Aorta (tissue), 5 donors: ENCODE data around the gene HUNK. TPM values are rescaled to one million over a fixed set of nuclear protein-coding genes. Genes with fewer than 3 reads are reported as not detected.
"Not testable (repeated sequence)": the region's sequence is repeated elsewhere in the genome, so short reads cannot be mapped to it uniquely, and the experiment has no call there.

Experiments used
- ATAC-seq: fragments of 200-7000 bp; cut with Tn5 transposase; one replicate; pipeline ENCODE4 v1.9.1; 2022; ENCODE audit warnings: moderate library complexity; ENCODE audit not compliant: low FRiP score
- DNase-seq, 2 donors: peaks; one replicate each; pipeline ENCODE4 v3.0.0-alpha.2; 2020
- H3K27ac ChIP-seq, 2 donors: one replicate each; pipeline ENCODE4 v1.5.1; 2013; ENCODE audit warnings: low read length in 2 of 2, mild to moderate bottlenecking in 2 of 2, moderate library complexity in 2 of 2, control low read depth in 1 of 2, inconsistent platforms in 1 of 2, low read depth in 1 of 2
- H3K27me3 ChIP-seq, 2 donors: one replicate each; pipeline ENCODE4 v1.6.1; 2013; ENCODE audit warnings: control low read depth in 1 of 2, low read length in 1 of 2, mild to moderate bottlenecking in 1 of 2, moderate library complexity in 1 of 2; ENCODE audit not compliant: insufficient read depth in 2 of 2, control insufficient read depth in 1 of 2
- H3K36me3 ChIP-seq, 2 donors: one replicate each; pipeline ENCODE4 v1.6.1; 2013; ENCODE audit warnings: control low read depth in 1 of 2, low read length in 1 of 2, mild to moderate bottlenecking in 1 of 2; ENCODE audit not compliant: insufficient read depth in 2 of 2, control insufficient read depth in 1 of 2
- H3K4me1 ChIP-seq, 2 donors: one replicate each; pipeline ENCODE4 v1.6.1; 2013; ENCODE audit warnings: low read length in 2 of 2, control low read depth in 1 of 2, mild to moderate bottlenecking in 1 of 2, moderate library complexity in 1 of 2; ENCODE audit not compliant: insufficient read depth in 2 of 2, control insufficient read depth in 1 of 2
- H3K4me3 ChIP-seq, 2 donors: one replicate each; pipeline ENCODE4 v1.5.1; 2013; ENCODE audit warnings: low read length in 2 of 2, control low read depth in 1 of 2, mild to moderate bottlenecking in 1 of 2
- H3K9me3 ChIP-seq: one replicate; pipeline ENCODE4 v1.6.1; 2013; ENCODE audit warnings: mild to moderate bottlenecking, low read length; ENCODE audit not compliant: control insufficient read depth
- WGBS, 2 donors: extraction: QIAGEN DNeasy Blood & Tissue Kit; methylation state at CpG; one replicate each; pipeline ENCODE4 v1.1.7; 2013; 5-methylcytosine and 5-hydroxymethylcytosine counted together
- intact Hi-C, 2 donors: fragments of 100-400 bp; cut with DNase I; formaldehyde crosslinking; loops; one replicate each; pipeline versions ENCODE4 v1.14.2 to v1.15.0; 2022
- polyA plus RNA-seq, 2 donors: library from polyadenylated mRNA; stranded (reverse); fragments of 200-250 nt; gene quantifications; one replicate each; pipeline ENCODE4 v1.2.3, GENCODE V29; 2013
- total RNA-seq, 2 donors: library from RNA; stranded (reverse); fragmentation: NEBNext Ultra II Directional; extraction: Animal tissue kit (Norgen Biotek cat#: 25700); gene quantifications; one replicate each; pipeline ENCODE4 v1.2.1, GENCODE V29; 2021
- donor health status: healthy with polysubstance abuse.
- donor health status: Bipolar disorder and iron deficiency.
- donor health status: DM: no; HTN: no; CAD: no.
- donor health status: DM: no; HTN: no; CAD: no.
- donor health status: DM: yes; HTN: yes; CAD: no.

Gene HUNK
- total and polyA plus RNA-seq, 4 donors = 0.13 to 5.2 (median 0.45) TPM; not detected in 1

DNA sequence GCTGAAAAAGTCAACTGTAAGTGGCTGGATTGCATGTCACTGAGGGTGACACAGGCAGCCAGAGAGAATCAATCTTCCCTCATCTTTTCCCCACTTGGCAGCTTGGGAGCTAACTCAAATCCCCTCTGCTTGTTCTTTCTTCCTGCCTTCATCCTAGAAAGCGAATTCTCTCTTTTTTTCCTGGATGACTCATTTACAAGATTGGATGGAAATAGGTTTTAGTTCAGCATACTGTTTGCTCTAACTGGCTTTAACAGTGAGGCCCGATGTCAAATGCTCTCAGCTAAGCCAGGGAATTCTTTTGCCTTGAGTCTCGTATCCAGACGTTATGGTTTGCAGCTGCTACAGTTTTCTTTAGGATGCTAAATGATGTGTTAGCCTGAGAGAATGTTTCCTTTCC is 72.7 kb downstream of the HUNK start:
- WGBS, 2 donors = 0 to 5% methylated on average over 4 of the region's 4 CpGs
- H3K9me3 ChIP-seq = no peaks in the 10 kb centered on the region
- intact Hi-C loops = no loop called here

DNA sequence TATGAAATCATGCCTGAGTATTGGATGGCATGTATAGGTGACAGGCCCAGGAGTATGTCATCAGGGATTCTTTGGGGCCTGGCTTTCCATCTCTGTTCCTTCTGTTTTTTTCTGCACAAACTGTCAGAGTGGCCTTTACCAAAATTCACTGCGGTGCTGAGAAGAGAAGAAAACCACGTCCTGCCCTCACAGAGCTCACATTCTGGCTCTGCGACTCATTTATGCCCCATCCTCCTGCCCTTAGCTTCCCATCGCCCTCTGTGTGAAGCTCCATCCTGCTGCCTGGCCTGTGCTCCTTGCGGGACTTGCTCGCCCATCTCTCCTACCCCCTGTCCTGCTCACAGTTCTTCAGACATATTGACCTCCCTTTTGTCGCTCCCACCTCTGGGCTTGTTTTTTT is 73.4 kb downstream of the HUNK start:
- H3K9me3 ChIP-seq = no peaks in the 10 kb centered on the region
- WGBS, 2 donors = 95% methylated on average over 7 of the region's 7 CpGs
- intact Hi-C loops = no loop called here
- ATAC-seq (no peak), DNase-seq (no peak)
- no peaks in the 10 kb centered on the region for H3K36me3 ChIP-seq
- H3K27ac ChIP-seq = no peak overlapping the region
- H3K27me3 ChIP-seq = no peaks in the 10 kb centered on the region
- no peak overlapping the region for H3K4me3 ChIP-seq
- no peaks in the 10 kb centered on the region for H3K4me1 ChIP-seq

More for the DNA sequence above, 72.7 kb downstream of the HUNK start:
- H3K4me3 ChIP-seq = no peak overlapping the region
- H3K27me3 ChIP-seq = no peaks in the 10 kb centered on the region
- H3K27ac ChIP-seq = no peak overlapping the region
- no peak for ATAC-seq
- H3K4me1 ChIP-seq = no peaks in the 10 kb centered on the region
- no peak for DNase-seq
- no peaks in the 10 kb centered on the region for H3K36me3 ChIP-seq

DNA sequence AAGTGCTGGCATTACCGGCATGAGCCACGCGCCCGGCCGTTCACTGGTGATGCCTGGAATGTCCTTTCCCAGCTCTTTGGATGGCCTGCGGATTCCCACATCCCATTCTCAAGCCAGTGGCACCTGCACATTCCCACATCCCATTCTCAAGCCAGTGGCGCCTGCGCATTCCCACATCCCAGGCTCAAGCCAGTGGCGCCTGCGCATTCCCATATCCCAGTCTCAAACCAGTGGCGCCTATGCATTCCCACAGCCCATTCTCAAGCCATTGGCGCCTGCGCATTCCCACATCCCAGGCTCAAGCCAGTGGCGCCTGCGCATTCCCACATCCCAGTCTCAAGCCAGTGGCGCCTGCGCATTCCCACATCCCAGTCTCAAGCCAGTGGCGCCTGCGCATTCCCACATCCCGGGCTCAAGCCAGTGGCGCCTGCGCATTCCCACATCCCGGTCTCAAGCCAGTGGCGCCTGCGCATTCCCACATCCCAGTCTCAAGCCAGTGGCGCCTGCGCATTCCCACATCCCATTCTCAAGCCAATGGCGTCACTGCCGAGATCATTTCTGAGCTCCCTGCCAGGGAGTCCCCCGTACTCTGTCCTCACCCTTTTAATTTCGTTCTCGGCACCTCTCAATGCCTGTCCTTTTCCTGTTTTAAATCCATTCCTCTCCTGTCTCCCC is 74.2 kb downstream of the HUNK start:
- H3K4me3 ChIP-seq, H3K27ac ChIP-seq, H3K9me3 ChIP-seq, H3K27me3 ChIP-seq, ATAC-seq, DNase-seq, intact Hi-C loops, H3K4me1 ChIP-seq, H3K36me3 ChIP-seq: not testable (repeated sequence)
- 94 to 98% methylated on average over 32 of the region's 32 CpGs for WGBS, 2 donors

DNA sequence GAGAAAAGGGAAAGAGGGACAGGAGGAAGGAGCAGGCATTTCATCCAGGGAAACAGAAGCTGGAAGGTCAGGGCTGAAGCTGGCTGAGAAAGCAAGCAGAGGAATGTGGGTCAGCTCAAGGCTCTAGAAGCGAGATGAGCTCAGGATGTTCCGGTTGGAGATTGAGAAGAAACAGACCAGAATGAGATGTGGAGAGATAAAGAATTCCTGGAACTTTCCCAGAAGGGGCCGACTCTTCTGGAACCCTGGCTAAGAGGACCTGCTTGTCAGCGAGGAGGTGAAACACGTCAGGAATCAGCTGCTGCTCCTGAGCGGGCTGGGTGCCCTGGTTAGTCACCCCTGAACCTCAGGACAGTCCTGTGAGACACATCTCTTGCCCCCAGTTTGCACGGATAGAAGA is 75.9 kb downstream of the HUNK start:
- Histone ChIP-seq H3K36me3 (no peaks in the 10 kb centered on the region), H3K27me3 (no peaks in the 10 kb centered on the region), H3K9me3 (no peaks in the 10 kb centered on the region), H3K27ac (no peak overlapping the region), H3K4me1 (no peaks in the 10 kb centered on the region), H3K4me3 (no peak overlapping the region)
- WGBS, 2 donors = 93 to 95% methylated on average over 7 of the region's 7 CpGs
- intact Hi-C loops = no loop called here
- DNase-seq (no peak), ATAC-seq (no peak)

DNA sequence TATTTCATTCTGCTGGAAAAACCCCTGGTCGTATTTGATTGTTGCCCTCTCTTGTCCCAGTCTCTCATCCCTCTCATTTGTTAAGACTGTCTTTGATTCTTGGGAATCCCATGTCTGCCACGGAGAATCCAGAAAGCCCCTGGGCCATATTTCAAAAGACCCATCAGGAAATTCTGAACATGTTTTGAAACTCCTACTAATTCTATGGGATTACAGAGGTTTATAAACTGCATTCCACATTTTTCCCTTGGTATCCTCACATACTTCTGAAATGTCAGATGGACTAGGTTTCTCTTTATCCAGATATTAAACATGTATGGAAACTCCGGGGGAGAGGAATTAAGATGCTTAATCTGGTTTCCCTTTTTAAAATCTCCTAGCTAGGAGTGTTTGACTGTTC is 80.0 kb downstream of the HUNK start:
- intact Hi-C loops = no loop called here
- H3K4me1 ChIP-seq = no peaks in the 10 kb centered on the region
- no peak overlapping the region for H3K27ac ChIP-seq
- no peaks in the 10 kb centered on the region for H3K9me3 ChIP-seq
- no peak overlapping the region for H3K4me3 ChIP-seq
- H3K36me3 ChIP-seq = no peaks in the 10 kb centered on the region
- ATAC-seq (no peak), DNase-seq (no peak)
- 88 to 89% methylated on average over 3 of the region's 3 CpGs for WGBS, 2 donors
- H3K27me3 ChIP-seq = no peaks in the 10 kb centered on the region

DNA sequence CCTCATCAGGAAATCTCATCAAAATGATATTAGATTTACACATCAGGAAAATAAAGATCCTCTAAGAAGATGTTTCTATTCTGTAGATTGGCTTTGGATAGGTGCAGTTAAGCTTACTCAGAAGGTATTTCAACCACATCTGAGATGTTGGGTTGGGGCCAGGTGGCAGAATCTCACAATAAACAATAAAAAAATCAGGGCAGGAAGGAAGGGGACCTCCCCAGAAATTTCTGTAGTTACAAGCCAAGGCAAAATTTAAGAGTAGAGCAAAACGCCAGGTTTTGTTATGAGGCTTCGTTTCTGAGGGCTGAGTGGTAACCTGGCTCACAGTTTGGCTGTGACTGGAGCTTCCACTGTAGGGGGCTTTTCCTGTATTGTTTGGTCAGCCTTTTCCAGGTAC is 84.8 kb downstream of the HUNK start:
- DNase-seq (no peak), ATAC-seq (no peak)
- no peaks in the 10 kb centered on the region for H3K36me3 ChIP-seq
- intact Hi-C loops = no loop called here
- no peaks in the 10 kb centered on the region for H3K4me1 ChIP-seq
- H3K4me3 ChIP-seq = no peak overlapping the region
- no peaks in the 10 kb centered on the region for H3K27me3 ChIP-seq
- H3K9me3 ChIP-seq = peaks cover 3% of the 10 kb centered on the region
- 57 to 58% methylated on average over 2 of the region's 2 CpGs for WGBS, 2 donors
- no peak overlapping the region for H3K27ac ChIP-seq

DNA sequence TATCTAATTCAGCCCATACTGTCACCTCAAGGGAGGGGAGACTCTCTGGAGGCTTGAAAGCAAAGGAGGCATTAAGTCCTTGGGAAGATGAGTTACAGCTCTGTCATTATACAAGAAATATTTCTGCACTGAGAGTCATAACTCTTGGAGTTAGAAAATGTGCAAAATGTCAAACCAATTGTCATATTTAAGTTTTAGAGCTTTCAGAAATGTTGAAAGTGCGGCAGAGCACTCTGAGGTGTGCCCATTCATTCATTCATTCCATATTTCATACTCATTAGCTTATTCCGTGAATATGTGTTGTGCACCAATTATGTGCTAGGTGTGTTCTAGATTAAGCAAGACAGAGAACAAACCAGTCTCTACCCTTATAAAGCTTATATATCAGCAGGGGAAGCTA is 87.1 kb downstream of the HUNK start:
- H3K27ac ChIP-seq = no peak overlapping the region
- no peaks in the 10 kb centered on the region for H3K4me1 ChIP-seq
- intact Hi-C loops = no loop called here
- DNase-seq (no peak), ATAC-seq (no peak)
- no peaks in the 10 kb centered on the region for H3K27me3 ChIP-seq
- H3K4me3 ChIP-seq = no peak overlapping the region
- 50 to 96% methylated on average over 2 of the region's 2 CpGs for WGBS, 2 donors
- no peaks in the 10 kb centered on the region for H3K36me3 ChIP-seq
- H3K9me3 ChIP-seq = peaks cover 3% of the 10 kb centered on the region

DNA sequence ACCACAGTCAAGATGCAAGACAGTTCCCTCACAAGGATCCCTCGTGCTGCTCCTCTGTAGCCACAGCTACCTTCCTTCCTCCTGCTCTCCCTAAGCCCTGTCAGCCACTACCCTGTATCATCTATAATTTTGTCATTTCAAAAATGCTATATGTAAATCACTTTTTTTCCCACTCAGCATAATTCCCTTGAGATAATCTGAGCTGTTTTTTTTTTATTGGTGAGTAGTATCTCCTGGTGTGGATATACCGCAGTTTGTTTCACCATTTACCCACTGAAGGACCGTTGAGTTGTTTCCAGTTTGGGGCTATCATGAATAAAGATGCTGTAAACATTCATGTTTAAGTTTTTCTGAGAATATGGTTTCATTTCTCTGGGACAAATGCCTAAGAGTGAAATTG is 88.2 kb downstream of the HUNK start:
- Histone ChIP-seq H3K4me1 (no peaks in the 10 kb centered on the region), H3K4me3 (no peak overlapping the region), H3K9me3 (peaks cover 3% of the 10 kb centered on the region), H3K27me3 (no peaks in the 10 kb centered on the region), H3K36me3 (no peaks in the 10 kb centered on the region), H3K27ac (no peak overlapping the region)
- DNase-seq (no peak), ATAC-seq (no peak)
- intact Hi-C loops = no loop called here
- 93 to 96% methylated on average over 3 of the region's 3 CpGs for WGBS, 2 donors

DNA sequence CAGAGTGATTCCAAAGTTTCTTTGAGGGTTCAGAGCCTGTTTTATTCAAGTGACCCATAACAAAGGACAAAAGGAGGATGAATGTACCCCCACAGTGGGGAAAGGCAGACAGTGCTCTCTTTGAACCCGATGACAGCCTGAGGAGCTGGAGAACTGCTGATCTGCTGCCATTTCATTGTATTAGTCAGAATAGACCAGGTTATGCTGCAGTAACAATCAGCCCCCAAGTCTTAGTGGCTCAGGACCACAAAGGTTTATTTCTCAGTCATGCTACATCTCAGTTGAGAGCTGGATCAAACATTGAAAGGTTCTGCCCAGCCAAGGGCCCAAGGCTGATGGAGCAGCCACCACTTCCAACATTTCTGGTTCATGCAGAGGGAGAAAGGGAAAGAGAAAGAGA is 88.9 kb downstream of the HUNK start:
- DNase-seq = no peak
- WGBS, 2 donors = 96 to 100% methylated on average over 1 of the region's 1 CpG

More for the DNA sequence above, 88.9 kb downstream of the HUNK start:
- Histone ChIP-seq H3K4me1 (no peaks in the 10 kb centered on the region), H3K36me3 (no peaks in the 10 kb centered on the region), H3K27ac (no peak overlapping the region), H3K27me3 (no peaks in the 10 kb centered on the region), H3K4me3 (no peak overlapping the region), H3K9me3 (peaks cover 3% of the 10 kb centered on the region)
- no peak for ATAC-seq
- intact Hi-C loops = no loop called here
